HUES64 (cell line): ENCODE results near the gene TASP1.
"Not testable (repeated sequence)": the region's sequence is repeated elsewhere in the genome, so short reads cannot be mapped to it uniquely, and the experiment has no call there.

Experiments used
- H3K27ac ChIP-seq: 2 replicates; pipeline ENCODE4 v1.7.0; 2013; ENCODE audit warnings: low read depth, low read length, inconsistent platforms
- H3K27me3 ChIP-seq: 2 replicates; pipeline ENCODE4 v1.6.1; 2013; ENCODE audit warnings: mild to moderate bottlenecking, low read length; ENCODE audit not compliant: insufficient read depth
- H3K36me3 ChIP-seq: 2 replicates; pipeline ENCODE4 v1.6.1; 2013; ENCODE audit warnings: mild to moderate bottlenecking, low read length; ENCODE audit not compliant: insufficient read depth
- H3K4me1 ChIP-seq: 2 replicates; pipeline ENCODE4 v1.6.1; 2013; ENCODE audit warnings: mild to moderate bottlenecking, low read length, moderate library complexity; ENCODE audit not compliant: insufficient read depth
- H3K4me3 ChIP-seq: 2 replicates; pipeline ENCODE4 v1.5.1; 2013; ENCODE audit warnings: mild to moderate bottlenecking, low read length, moderate library complexity
- H3K9ac ChIP-seq: 2 replicates; pipeline ENCODE4 v1.6.1; 2013; ENCODE audit warnings: mild to moderate bottlenecking, low read depth, low read length
- H3K9me3 ChIP-seq: 2 replicates; pipeline ENCODE4 v1.6.1; 2013; ENCODE audit warnings: low read depth, low read length; ENCODE audit not compliant: insufficient read depth
- WGBS: fragments of 150-250, 120-280 bp; methylation state at CpG from one replicate; pipeline ENCODE4 v1.1.7; 2013; ENCODE audit warnings: missing lambda C conversion rate; 5-methylcytosine and 5-hydroxymethylcytosine counted together

Gene TASP1

GRCh38 chr20:13487202-13487601 lies 151.5 kb downstream of the TASP1 start:
- Histone ChIP-seq H3K36me3 (peaks cover 12% of the 10 kb centered on the region), H3K27me3 (no peaks in the 10 kb centered on the region), H3K9me3 (no peaks in the 10 kb centered on the region), H3K27ac (no peak overlapping the region), H3K4me1 (peaks cover 16% of the 10 kb centered on the region), H3K4me3 (no peak overlapping the region), H3K9ac (no peak overlapping the region)
- WGBS: 93% methylated on average over 3 of the region's 3 CpGs

GRCh38 chr20:13486694-13487093 lies 152.0 kb downstream of the TASP1 start:
- Histone ChIP-seq H3K9ac (no peak overlapping the region), H3K36me3 (peaks cover 17% of the 10 kb centered on the region), H3K4me1 (peaks cover 11% of the 10 kb centered on the region), H3K27me3 (no peaks in the 10 kb centered on the region), H3K9me3 (no peaks in the 10 kb centered on the region), H3K4me3 (no peak overlapping the region), H3K27ac (no peak overlapping the region)
- WGBS: 77% methylated on average over 5 of the region's 5 CpGs

DNA sequence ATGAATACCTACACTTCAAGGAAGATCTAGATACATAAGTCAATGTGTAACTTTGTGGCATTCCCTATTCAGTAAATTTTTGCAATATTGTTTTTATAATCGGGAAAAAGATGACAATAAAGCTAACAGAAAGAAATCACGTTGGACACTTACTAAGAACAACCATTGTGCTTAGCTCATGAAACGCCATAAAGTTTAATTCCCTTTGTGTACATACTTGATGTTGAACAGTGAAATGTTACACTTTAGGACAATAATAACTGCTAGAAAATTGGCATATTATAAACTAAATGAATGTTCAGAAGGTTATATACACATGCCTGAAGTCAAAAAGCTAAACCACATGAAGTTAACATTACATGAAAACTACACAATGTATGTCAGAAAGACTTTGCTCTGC lies 153.2 kb downstream of the TASP1 start:
- WGBS: 95% methylated on average over 3 of the region's 3 CpGs
- Histone ChIP-seq H3K27ac (no peak overlapping the region), H3K9ac (no peak overlapping the region), H3K4me3 (no peak overlapping the region), H3K9me3 (no peaks in the 10 kb centered on the region), H3K36me3 (peaks cover 18% of the 10 kb centered on the region), H3K27me3 (no peaks in the 10 kb centered on the region), H3K4me1 (peaks cover under 1% of the 10 kb centered on the region)

GRCh38 chr20:13485019-13485418 lies 153.7 kb downstream of the TASP1 start:
- H3K27ac ChIP-seq, H3K27me3 ChIP-seq, H3K9ac ChIP-seq, H3K4me1 ChIP-seq, H3K9me3 ChIP-seq, H3K4me3 ChIP-seq: not testable (repeated sequence)
- peaks cover 18% of the 10 kb centered on the region for H3K36me3 ChIP-seq
- WGBS: no CpG with 5 or more reads among the region's 1 CpG

GRCh38 chr20:13483472-13483871 lies 155.3 kb downstream of the TASP1 start:
- not testable (repeated sequence) for H3K4me3 ChIP-seq, H3K27me3 ChIP-seq, H3K4me1 ChIP-seq, H3K9ac ChIP-seq, H3K9me3 ChIP-seq, H3K27ac ChIP-seq
- no CpG with 5 or more reads among the region's 1 CpG for WGBS
- peaks cover 20% of the 10 kb centered on the region for H3K36me3 ChIP-seq

- Histone ChIP-seq H3K4me1 (no peaks in the 10 kb centered on the region), H3K9me3 (no peaks in the 10 kb centered on the region), H3K27me3 (no peaks in the 10 kb centered on the region), H3K27ac (no peak overlapping the region), H3K36me3 (peaks cover 20% of the 10 kb centered on the region), H3K4me3 (no peak overlapping the region), H3K9ac (no peak overlapping the region)
- 93% methylated on average over 2 of the region's 2 CpGs for WGBS
These were observed 160.4 kb downstream of the TASP1 start for GRCh38 chr20:13478366-13478765.

GRCh38 chr20:13474467-13474866 lies 164.3 kb downstream of the TASP1 start:
- no peak overlapping the region for H3K4me3 ChIP-seq
- WGBS: 100% methylated on average over 1 of the region's 1 CpG
- peaks cover 4% of the 10 kb centered on the region; the same call in 1 of the 2 replicates for H3K9me3 ChIP-seq
- no peaks in the 10 kb centered on the region for H3K4me1 ChIP-seq
- H3K36me3 ChIP-seq: 0 out of 2 replicates have a peak, but pooled peaks cover 2% of the 10 kb centered on the region
- no peak overlapping the region for H3K9ac ChIP-seq
- H3K27ac ChIP-seq: no peak overlapping the region
- H3K27me3 ChIP-seq: no peaks in the 10 kb centered on the region

DNA sequence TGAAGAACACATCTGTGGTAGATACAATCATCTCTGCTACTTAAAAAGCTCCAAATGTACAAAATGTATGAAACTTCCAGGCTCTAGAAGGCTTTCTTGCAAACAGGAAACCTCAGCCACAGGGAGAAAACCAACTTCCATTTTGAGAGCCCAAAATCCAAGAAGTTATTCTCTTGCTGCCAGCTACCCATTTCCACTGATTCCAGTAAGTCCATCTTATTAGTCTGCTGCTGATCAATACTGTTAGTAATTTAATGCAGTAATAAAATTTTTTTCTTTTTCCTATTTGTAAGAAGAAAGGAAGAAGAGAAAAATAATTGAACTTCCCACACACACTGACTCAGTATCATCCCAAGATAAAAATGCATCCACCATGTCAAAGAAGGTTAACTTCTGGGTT lies 169.5 kb downstream of the TASP1 start:
- no peaks in the 10 kb centered on the region for H3K27me3 ChIP-seq
- no peak overlapping the region for H3K27ac ChIP-seq
- H3K4me3 ChIP-seq: no peak overlapping the region
- no peaks in the 10 kb centered on the region for H3K4me1 ChIP-seq
- no peak overlapping the region for H3K9ac ChIP-seq
- peaks cover 4% of the 10 kb centered on the region; the same call in 1 of the 2 replicates for H3K9me3 ChIP-seq
- no peaks in the 10 kb centered on the region for H3K36me3 ChIP-seq

DNA sequence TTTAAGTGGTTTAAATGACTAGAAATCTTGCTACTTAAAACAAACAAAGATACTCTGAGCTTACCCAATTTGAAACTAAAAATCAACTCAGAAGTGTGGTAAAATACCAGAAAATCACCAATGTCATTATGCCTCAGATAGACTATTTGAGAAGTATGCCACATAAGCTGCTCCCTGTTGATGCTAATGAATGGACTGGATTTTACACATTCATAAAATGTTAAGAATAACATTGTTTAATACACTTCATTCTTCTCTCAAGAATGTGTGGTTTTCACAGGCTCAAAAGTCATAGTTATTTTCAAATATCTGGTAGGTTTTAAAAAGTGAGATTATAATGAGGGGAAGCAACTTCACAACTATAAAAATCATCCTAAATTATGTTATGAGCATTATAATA lies 170.6 kb downstream of the TASP1 start:
- Histone ChIP-seq H3K27me3 (no peaks in the 10 kb centered on the region), H3K4me3 (no peak overlapping the region), H3K9ac (no peak overlapping the region), H3K36me3 (no peaks in the 10 kb centered on the region), H3K9me3 (peaks cover 4% of the 10 kb centered on the region; the same call in 1 of the 2 replicates), H3K4me1 (no peaks in the 10 kb centered on the region), H3K27ac (no peak overlapping the region)

DNA sequence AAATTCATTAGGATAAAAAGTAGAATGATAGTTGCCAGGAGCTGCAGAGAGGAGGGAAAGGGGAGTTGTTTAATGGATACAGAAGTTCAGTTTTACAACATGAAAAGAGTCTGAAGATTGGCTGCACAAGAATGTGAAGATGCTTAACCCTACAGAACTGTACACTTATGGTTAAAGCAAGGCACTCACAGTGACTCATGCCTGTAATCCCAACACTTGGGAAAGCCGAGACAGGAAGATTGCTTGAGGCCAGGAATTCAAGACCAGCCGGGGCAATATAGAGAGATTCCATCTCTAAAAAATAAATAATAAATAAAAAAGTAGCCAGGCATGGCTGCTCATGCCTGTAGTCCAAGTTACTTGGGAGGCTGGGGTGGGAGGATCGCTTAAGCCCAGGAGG lies 174.0 kb downstream of the TASP1 start:
- H3K4me1 ChIP-seq: peaks cover 8% of the 10 kb centered on the region; the same call in 1 of the 2 replicates
- H3K36me3 ChIP-seq: no peaks in the 10 kb centered on the region
- no peak overlapping the region for H3K4me3 ChIP-seq
- no peaks in the 10 kb centered on the region for H3K27me3 ChIP-seq
- H3K27ac ChIP-seq: no peak overlapping the region
- H3K9ac ChIP-seq: no peak overlapping the region
- H3K9me3 ChIP-seq: no peaks in the 10 kb centered on the region; the same call in 1 of the 2 replicates
- 95% methylated on average over 2 of the region's 3 CpGs for WGBS

DNA sequence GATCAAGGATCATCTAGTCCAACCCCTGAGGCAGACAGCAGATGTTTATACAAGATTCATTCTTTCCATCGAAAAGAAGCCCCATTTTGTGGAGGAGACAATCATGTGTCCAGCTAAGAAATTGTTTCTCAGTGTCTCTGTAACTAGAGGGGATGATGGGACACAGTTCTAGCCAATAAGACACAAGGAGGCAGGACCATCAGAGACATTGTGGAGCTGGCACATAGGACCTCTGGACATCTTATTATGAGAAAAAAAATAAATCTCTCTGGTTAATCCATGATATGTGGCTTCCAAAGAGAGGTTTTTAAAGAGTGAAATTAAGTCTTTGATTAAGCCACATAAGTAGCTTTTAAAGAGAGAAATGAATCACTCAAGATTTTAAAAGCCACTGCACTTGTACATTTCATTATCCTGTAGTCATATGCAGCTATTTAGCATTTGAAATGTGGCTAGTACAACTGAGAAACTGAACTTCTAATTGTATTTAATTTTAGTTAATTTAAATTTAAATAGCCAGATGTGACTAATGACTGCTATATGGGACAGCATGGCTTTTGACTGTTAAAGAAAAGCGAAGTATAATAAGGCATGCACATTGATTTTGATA lies 176.8 kb downstream of the TASP1 start:
- H3K4me1 ChIP-seq: peaks cover 8% of the 10 kb centered on the region; the same call in 1 of the 2 replicates
- no peak overlapping the region for H3K4me3 ChIP-seq
- no peak overlapping the region for H3K9ac ChIP-seq
- no peak overlapping the region for H3K27ac ChIP-seq
- no peaks in the 10 kb centered on the region for H3K9me3 ChIP-seq
- no peaks in the 10 kb centered on the region for H3K36me3 ChIP-seq
- WGBS: 96% methylated on average over 2 of the region's 2 CpGs
- no peaks in the 10 kb centered on the region for H3K27me3 ChIP-seq
